CD4-positive, alpha-beta T cell treated with Interleukin-21 for 1 hour (primary cell): ENCODE data around the gene ELFN1.

ENCODE experiments used
- DNase-seq: peaks from one replicate; pipeline ENCODE4 v3.0.0-alpha.2; 2020

The ELFN1 gene

DNA sequence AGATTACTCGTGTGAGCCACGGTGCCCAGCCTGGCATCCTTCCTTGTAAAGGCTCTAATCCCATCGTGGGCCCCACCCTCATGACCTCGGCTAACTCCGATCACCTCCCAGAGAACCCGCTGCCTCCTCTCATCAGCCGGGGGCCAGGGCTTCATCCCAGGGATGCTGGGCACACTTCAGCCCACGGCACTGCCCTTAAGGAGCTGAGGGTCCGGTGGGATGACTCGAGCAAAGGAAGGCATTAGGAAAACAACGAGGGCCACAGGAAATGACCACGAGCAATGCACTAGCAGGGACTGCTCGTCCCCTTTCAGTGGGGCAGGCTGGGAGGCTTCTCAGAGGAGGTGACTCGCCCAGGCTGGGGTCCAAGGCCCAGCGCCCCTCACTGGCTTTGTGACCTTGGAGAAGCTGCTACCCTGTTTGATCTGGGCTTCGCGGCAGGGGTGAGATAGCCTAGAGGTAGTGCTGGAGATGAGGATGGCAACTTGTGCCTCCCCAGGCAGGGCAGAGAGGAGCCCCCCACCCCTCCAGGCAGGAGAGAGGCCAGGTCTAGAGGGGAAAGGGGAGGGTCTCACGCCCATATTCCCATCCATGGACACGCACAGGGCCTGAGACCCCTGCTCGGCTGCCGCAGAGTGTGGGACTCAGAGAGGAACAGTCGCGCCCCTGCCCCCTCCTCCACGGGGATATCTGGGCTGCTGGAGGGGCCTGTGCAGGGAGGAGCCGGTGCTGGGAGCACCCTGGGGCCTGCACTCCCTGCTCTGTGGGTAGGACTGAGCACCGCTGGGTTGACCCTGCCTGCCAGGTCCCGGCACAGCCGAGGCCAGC lies 26.8 kb downstream of the ELFN1 start:
- DNase-seq = no peak

DNA sequence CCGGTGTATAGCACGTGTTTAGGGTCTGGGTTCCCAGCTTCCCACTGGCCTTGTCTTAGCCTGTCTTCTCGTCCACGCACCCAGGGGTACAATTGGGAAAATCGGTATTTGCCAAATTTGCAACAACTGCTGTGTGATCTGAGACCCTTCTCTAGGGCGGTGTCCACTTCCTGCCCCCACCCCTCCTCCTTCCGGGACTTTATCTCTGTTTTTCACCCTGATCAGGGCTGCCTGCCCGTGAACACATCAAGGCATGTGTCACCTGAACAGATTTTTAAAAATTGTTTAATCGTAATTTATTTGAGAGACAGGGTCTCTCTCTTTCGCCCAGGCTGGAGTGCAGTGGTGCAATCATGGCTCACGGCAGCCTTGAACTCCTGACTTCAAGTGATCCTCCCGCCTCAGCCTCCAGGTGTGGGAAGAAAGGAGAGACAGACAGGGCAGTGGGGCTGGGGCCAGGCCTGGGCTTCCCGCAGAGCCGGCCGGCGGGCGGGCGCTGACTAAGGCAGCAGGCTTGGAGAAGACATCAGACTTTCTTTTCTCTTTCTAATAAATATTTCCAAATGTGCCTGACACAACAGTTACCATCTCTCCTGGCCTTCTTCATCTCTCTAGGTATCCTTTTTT lies 27.5 kb downstream of the ELFN1 start:
- DNase-seq = no peak

DNA sequence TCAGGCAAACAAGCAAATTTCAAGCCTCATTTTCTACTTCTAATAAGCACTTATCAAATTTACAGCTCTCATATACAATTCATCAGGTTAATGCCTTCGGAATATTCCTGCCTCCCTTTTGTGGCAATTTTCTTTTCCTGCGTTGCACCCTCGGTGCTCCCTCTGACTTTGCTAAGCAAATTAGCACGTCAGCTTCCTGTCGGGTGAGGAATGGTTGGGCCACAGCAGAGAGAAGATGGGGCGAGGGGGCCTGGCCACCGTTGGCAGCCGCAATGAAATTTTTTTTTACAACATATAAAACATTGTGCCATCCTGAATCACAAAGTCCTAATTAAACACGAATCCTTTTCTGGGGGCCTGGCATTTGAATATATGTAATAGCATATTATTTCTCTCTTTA lies 28.1 kb downstream of the ELFN1 start:
- DNase-seq = no peak

DNA sequence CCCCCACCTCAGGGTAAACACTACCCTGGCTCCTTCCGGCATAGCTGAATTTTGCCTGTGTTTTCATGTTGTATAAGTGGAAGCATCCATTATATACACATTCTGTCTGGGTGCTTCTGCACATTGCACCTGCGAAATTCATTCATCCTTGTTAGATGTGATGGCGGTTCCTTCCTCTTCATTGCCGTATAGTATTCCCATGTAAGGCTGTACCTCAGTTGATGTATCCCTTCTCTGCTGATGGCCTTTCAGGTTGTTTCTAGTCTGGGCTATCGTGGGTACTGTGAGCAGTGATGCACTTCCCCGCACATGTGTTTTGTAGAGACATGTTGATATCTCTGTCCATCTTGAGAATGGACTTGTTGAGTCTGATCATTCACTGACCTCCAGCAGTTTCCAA lies 28.9 kb downstream of the ELFN1 start:
- DNase-seq = no peak

DNA sequence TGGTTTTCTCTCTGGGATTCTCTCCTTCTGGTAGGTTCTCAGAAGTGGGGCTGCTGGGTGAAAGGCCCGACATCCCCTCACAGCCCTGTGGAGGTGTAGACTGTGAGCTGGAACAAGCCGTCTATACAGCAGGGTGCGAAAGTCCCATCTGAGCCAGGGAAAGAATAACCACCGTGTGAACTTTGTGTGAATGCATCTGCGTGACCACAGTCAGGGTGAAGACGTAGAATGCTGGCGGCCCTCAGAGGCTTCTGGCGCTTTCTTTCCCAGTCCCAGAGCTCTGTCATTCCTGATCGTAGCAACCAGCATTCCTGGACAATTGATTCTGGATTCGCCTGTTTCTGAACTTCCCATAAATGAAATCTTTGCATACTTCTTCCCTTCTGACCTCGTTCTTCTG lies 30.0 kb downstream of the ELFN1 start:
- DNase-seq = no peak

DNA sequence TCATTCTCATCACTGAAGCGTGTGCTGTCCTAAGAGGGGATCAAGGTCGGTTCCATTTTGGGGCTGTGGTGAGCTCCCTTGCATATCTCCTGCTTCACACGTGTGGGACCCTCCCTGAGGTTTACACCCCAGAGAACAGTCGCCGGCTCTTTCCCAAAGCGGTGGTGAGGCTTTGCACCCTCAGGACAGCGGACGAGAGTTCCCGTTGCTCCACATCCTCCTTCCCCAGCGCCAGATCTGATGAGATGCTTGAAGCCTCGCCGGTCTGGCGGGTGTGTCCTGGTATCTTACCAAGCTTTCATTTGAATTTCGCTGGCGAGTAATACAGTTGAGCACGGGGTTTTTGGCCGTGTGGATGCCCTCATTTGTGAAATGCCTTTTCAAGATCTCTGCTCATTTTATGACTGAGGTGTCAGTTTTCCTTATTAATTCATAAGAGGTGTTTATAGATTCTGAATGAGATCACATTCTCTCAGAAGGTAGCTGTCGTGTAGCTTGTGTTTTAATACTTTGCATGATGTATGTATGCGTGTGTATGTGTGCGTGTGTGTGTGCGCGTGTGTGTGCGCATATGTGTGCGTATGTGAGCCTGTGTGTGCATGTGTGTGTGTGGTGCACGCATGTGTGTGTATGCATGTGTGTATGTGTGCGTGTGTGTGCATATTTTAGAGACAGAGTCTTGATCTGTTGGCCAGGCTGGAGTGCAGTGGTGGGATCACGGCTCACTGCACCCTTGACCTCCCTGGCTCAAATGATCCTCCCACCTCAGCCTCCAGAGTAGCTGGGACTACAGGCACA lies 30.7 kb downstream of the ELFN1 start:
- DNase-seq = no peak

DNA sequence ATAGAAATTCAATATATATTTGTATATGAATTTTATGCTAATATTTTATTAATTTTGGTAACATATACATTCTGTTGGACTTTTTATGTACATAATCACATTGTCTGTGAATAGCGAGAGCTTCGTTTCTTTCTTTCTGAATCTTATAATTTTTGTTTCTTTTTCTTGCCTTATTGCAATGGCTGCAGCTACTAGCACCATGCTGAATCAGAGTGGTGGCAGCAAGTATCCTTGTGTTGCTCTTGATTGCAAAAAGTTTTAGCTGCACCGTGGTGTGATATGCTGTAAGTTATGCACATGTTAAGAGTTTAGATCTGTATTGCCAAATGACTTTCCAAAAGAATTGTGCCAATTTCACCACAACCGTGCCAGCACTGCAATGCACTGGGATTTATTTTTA lies 32.6 kb downstream of the ELFN1 start:
- DNase-seq = no peak

DNA sequence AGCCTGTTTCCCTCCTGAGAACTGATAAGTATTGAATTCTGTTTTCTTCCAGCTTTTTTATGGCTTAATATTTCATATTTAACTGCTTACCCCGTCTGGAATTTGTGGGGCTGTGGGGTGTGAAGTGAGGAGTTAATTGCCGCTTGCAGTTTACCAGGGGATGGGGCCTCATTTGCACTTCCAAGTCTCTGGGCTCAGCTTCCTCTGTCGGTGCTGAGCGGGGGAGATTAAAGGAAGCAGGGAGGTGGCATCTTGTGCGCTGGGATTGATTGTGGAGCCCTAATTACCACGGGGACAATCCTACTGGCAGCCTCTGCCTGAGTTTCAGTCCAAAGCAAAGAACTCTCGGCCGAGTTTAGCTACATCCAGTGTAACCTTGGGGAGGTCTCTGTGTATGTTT lies 33.4 kb downstream of the ELFN1 start:
- DNase-seq = no peak

DNA sequence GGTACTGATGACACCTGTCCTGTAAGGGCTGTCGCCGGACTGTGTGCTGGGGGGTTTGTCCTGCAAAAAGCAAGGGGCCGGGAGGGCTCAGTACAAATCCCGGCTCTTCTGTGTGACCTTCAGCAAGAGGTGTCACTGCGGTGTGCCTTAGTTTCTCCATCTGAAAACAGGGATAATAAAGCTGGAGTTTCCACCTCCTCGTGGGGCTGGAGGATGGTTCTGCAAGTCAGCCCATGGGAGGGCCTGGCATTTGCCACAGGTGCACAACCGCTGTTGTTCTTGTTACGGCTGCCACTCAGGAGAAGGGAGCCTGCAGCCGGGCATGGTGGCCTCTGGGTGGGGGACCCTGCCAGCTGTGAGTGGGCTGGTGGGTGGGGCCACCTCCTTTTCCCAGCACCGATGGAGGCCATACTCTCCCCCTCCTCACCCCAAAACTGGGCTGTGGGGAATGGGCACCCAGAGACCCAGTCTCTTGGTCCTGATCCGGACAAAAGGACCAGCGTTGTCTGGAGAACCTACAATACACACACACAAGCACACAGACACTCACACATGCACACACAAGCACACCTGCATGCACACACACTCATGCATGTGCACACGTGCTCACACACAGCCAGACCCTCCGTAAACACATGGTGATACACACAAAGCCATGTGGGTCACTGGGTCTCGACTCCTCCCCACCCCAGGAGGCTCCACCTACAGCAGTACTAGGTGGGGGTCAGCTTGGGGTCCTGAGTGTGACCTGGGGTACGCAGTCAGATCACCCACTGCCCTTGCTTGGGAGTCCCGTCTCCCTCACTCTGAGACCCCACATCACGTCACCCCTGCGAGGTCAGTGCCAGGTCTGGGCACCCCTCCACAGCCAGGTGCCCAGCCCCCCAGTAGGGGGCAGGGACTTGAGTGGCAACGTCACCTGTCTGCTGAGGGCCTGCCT lies 34.1 kb downstream of the ELFN1 start:
- DNase-seq = no peak

DNA sequence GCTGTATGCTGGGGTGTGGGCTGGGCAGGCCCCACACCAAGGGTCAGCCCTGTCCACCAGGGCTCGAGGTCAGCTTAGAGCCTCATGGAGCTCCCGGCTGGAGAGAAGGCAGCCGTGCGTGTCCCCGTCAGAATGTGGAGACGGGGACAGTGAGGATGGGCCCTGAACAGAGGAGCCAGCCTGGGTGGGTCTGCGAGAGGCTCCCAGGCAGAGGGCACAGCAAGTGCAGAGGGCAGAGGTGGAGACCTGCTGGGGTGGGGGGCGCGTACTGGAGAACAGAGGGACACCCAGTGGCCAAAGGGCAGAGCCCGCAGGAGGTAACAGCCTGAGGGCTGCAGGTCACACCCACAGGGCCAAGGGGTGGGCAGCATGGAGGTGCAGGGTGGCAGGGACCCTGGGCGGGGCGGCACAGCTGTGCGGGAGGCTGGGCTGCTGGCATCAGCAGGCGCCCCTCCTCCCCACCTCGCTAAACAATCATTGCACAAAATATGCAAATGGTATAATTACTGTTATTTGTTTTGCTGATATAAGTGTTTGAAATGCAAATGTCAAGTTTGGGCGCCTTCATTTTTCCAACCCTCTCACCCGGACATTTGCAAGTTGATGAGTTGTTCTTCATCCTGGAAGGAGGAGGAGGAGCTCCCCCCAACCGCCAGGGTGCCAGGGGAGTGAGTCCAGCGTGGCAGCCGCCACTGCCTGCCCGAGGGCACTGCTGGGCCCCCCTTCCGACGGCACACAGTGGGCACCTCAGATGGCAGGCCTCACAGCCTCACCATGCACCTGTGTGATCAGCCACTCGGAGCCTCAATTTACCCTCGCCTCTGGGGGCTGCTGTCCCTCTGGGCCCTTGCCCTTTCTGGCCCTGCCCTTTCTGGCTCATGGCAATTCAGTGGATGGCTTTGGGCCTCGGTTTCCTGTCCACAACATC lies 35.0 kb downstream of the ELFN1 start:
- no peak for DNase-seq

DNA sequence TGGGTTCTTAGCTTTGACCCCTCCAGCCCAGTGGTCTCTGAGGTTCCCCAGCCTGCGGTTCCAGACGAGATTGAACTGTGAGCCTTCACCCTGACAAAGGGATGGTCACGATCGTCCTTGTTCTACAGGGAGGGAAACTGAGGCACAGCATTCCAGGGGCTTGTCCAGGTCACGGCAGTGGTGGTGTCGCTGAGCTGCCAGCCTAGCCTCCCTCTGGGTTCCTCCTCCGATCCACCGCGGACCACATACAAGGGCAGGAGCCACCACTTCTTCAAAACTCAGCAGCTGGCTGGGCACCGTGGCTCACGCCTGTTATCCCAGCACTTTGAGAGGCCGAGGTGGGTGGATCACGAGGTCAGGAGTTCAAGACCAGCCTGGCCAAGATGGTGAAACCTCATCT lies 35.8 kb downstream of the ELFN1 start:
- no peak for DNase-seq

DNA sequence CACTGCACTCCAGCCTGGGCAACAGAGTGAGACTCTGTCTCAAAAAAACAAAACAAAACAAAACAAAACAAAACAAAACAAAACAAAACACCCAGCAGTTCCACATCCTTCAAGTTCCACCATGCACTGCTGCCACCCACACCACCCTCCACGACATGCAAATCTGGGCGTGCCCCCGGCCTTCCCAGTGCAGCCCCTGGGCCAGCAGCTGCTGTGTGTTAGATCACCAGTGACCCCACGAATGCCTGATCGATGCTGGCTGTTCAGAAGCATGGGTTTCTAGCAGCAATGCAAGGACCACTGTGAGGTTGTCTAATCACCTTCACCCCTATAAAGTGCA lies 36.3 kb downstream of the ELFN1 start:
- DNase-seq = no peak

DNA sequence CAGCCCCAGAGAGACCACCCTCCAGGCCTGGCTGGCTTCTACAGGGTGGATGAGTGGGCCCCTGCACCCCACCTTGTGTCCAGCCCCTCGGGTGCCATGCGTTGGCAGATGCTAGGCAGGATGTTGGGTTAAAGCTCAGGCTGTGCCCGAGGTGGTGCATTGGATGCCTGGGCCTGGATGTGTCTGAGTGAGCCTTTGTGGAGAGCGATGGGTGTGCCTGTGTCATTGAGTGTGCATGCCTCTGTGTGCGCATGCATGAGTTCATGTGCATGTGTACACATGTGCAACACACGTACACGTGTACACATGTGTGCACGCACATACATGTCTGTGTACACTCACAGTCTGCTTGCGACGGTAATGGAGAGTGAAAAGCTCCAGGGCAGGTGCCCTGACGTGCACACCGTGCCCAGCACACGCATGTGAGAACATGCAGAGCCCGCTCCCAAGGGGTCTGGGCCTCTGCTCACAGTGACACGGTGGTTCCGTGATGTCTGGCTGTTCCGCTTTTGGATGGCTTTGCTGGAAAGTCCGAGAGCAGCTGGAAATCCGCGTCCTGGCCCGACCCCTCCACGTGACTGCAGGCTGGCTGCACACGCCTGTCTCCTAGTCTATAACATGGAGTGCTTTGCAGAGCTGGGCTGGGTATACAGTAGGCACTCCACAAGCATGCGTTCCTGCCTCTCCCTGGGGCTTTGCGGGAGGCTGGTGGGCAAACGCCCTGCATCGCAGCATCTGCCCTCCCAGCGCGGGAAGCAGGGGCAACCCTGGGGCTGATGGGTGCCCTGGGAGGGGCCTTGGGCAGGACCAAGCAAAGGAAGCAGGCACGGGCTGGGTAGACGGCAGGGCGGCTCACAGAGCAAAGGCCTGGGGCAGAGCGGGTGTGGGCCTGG lies 36.9 kb downstream of the ELFN1 start:
- no peak for DNase-seq

DNA sequence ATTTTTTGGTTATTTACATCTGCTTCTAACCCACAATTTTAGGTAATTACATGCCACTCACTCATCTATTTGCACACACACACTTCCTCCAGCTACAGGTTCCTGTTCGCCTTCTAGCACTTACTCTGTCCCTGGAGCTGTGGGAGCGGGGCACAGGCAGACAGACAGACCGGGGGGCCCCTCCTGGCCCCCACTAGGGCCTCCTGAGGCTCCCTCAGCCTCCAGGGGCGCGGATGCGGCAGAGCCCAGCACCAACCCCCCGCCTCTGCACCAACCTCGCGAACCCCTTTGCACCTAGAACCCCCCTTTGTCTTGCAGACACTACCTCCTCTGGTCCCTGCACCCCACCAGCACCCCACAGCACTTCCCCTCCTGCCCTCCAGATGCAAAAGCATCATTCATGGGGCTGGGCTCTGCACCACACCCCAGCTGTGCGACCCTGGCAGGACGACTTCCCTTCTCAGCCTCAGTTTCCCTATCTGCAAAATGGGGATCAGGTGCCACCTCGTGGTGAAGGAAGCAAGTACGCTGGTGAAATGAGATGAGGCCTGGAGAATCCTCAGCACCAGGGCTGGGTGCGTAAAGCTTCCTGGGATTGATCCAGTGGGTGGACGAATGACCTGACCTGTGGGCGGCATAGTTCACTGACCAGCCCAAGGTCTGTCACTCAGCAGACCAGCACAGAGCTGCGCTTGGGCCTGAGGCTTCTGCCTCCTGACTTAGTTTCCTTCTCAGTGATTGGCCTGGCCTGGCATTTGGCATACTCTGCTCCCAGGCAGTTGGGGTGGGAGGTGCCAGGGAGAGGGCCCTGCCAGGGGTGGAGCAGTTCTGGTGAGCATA lies 37.9 kb downstream of the ELFN1 start:
- no peak for DNase-seq

DNA sequence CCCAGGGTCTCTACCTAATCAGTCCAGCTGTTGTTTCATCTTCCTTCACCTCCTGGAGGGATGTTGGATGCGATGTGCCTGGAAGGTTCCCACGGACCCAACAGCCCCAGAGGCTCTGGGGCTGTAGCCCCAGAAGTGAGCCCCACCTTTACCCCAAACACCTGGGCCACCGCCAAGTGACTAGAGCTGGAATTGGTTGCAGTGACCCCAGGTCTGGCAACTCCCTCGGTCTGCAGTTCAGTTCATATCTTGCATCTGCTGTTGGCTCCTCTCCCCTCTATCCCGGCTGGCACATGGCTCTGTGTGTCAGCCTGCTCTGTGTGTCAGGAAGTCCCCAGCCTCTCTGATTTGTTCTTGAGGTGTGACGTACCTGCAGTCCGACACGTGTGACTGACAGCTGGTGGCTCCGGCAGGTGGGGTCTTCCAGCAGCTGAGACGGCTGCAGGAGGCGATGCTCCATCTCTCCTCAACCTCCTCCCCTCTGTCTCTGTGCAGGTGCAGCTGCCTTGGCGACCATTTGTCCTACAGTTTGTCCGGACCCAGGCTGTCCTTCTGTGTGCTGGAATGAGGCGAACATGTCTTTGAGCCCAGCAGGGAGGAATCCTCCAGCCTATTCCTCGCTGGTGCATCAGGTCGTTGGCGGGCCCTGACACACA lies 38.6 kb downstream of the ELFN1 start:
- no peak for DNase-seq

DNA sequence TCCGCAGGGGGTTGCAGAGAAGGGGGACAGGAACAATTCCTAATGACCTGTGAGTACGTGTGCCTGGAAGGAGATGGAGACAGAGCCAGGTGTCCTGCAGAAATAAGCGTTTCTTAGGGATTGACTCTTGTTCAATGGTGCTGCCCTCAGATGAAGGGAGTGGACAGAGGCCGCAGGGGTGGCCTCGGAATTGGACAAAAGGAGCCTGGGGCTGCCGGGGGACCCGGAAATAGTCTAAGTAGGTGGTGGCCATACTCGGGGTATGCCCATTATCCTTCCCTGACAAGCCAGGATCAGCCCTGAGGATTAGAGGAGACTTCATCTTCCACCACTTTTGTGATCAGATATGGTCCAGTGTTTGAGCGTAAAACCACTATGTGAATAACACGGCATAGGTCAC lies 39.2 kb downstream of the ELFN1 start:
- DNase-seq = no peak

DNA sequence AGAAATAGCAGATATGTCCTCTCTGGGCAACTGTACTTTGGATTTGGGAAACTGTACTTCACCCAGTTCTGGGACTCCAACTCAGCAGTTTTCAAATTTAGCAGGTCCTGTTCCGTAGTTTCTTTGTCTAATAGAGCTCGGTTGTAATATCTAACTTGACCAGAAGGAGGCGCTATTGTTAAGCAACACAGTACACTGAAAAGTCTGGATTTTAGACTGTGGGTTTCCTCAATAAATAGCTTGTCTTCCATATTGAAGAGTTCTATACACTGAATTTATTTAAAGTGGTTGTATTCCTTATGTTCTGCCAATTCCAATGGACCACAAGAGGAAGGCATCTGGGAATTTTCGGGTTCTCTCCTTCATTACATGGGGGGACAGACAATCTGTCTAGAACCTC lies 39.8 kb downstream of the ELFN1 start:
- DNase-seq = peak; percentile 9

DNA sequence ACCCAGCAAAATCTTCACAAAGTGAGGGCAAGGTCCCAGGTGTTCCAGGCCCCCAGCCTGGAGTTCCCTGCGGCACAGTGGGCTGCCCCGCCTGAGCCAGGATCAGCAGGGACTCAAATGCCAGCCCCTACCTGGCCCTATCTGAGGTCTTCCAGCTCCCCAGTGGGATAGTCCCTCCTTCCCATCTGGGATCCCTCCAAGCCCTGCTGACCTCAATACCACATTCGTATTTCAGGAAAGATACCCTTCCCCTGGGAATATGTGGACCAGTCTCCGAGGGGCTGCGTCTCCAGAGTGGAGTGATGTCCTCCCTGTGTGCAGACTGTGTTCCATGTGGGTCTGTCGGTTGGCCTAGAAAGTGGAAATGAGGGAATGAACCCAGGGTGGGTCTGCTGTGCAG lies 40.9 kb downstream of the ELFN1 start:
- DNase-seq = no peak

DNA sequence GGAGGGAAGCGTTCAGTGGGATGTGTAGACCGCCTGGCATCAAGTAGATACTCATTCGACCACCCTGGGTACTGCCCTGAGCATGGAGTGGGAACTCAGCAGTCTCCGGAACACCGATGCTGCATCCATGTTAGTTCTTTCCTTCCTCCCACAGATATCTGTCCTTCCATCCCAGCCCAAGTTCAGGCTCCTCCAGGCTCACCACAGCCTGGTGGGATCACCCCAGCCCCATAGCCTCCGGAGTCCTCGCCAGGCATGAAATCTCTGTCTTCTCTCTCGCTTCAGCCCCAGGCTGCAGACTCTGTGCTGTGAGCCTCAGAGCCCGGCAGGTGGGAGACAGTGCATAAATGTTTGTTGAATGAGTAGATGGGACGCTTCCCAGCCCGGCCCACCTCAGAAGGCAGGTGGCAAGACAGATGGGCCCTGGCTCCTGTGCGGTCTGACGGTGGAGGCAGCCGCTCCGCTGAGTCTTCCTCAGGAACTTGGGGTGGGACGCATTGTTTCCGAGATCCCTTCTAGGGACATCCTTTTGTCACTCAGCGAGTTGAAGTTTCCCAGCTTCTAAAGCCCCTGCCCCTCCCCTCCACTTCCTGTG lies 42.9 kb downstream of the ELFN1 start:
- DNase-seq = no peak
